Measurements from ENCODE around the gene MB. TPM values are rescaled to one million over a fixed set of nuclear protein-coding genes. Genes with fewer than 3 reads are reported as not detected.

MB gene
- polyA plus RNA-seq, 1 donor from 2014 or later = not detected

Other genes with a start within 250 kb of the MB start
- 28.7 TPM for gene HMOX1, start 236.2 kb downstream of the MB start, polyA plus RNA-seq
- gene MCM5, start 217.2 kb downstream of the MB start, polyA plus RNA-seq = 78.2 TPM
- not detected for gene RASD2, start 76.5 kb downstream of the MB start, polyA plus RNA-seq
- 4.9 TPM for gene APOL6, start 31.1 kb upstream of the MB start, polyA plus RNA-seq
- gene APOL5, start 100.5 kb upstream of the MB start, polyA plus RNA-seq = not detected